NK-92 (cell line): ENCODE results near the gene PKN3.

Experiments
- DNase-seq: peaks from one replicate; lab custom pipeline; 2025; ENCODE audit not compliant: unreplicated experiment; lab: John Stamatoyannopoulos, UW

Gene PKN3

DNA sequence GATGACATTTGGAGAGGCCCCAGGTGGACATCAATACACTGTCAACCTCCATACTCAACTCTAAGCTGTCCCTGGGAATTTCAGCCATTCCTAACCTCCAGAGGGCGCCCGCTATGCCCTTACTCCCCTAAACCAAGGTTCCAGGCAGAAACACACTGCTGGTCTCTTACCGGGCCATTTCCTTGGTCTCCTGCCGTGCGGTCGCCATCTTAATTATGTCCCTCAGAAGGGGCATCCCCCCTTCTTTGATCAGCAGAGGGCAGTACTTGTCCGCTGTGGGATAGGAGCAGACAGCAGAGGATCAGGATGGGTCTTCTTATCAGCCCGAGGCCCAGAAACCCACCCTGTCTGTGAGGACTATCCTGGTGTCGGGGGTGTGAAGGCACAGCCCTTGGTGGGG is 31.0 kb downstream of the PKN3 start:
- DNase-seq, result no peak

DNA sequence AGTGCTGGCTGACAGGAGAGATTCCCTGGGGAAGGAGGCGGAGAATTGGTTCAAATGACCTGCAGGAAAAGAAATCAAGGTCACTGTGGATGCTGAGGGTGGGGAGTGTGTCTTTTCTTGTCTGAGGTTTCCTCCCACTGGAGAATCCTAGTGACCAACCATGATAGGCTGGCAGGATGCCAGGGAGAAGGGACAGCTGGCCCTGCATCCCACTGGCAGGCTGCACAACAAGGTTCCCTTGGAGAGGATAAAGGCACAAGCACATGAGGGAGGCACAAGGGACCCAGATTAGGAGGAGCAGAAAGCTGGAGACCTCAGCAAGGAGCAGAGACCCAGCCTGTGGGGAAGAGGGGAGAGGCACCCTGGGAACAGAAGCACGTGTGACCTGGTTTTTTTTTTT is 33.1 kb downstream of the PKN3 start:
- no peak for DNase-seq

GRCh38 chr9:128742401-128742800 is 40.1 kb downstream of the PKN3 start:
- no peak for DNase-seq

GRCh38 chr9:128743421-128743820 is 41.1 kb downstream of the PKN3 start:
- no peak for DNase-seq

DNA sequence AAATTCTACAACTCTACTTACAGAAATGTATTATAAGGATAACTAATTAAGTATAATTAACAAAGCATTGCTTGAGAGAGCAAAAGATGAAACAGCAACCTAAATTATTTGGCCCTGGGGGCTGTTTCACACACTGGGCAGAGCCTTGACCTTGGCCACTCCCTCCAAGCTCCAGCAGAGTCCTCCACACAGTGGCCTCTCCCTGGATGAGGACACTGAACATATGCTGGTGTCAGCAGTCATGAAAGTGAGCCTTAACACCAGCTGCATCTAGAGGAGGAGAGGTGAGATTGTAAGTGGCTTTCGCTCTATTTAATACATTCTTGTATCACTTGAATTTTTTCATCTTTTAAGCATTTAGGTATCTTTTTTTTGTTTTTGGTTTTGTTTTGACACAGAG is 44.9 kb downstream of the PKN3 start:
- DNase-seq, result no peak

DNA sequence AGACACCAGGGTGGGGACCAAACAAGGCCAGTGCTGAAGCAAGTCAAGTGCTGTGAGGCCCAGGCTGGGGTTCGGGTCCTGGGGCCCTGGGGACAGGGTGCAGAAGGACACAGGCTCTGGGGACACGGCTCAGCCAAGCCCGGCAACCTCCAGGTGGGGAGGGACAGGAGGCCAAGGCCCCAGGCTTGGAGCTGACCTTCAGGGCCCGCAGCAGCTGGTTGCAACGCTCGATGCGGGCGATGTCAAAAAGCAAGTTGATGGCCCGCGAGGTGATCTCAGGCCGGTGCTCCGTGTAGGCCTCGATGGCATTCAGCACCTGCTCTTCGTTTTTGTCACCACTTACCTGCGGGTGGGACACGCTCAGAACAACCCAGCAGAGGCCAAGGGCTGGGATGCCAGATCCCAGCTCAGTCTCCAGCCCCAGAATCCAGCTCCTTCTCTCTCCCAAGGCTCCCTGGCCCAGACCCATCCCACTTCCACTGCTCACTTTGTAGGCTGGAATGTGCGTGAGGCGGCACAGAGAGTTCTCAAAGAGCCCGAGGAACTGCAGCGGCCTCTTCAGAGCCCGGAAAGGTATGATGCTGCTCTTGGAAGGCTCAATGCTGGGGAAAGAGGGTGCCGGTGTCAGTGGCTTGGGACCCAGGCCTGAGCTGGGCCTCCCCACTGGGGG is 48.8 kb downstream of the PKN3 start:
- no peak for DNase-seq

- no peak for DNase-seq
Observed at GRCh38 chr9:128753627-128754026, 51.3 kb downstream of the PKN3 start.

GRCh38 chr9:128757602-128758001 is 55.3 kb downstream of the PKN3 start:
- DNase-seq, result no peak

GRCh38 chr9:128762671-128763449 is 60.6 kb downstream of the PKN3 start:
- no peak for DNase-seq

DNA sequence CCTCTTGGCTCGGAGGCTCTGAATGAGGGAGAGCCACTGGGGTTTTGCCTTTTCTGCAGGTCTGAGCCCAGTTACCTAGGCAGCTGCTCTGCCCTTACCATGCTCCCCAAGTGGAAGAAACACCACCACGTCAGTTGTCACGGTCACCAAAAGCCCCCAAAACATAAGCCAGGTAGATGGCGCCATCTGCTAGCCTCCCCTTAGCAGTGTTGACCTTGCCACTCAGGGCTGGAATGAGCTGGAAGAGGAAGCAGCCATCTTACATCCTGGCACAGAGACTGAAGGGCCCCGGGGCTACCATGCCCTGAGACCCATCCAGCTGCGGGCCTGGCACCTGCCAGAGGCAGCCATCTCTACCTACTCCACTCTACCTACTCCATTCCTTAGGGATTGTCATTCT is 62.1 kb downstream of the PKN3 start:
- no peak for DNase-seq

DNA sequence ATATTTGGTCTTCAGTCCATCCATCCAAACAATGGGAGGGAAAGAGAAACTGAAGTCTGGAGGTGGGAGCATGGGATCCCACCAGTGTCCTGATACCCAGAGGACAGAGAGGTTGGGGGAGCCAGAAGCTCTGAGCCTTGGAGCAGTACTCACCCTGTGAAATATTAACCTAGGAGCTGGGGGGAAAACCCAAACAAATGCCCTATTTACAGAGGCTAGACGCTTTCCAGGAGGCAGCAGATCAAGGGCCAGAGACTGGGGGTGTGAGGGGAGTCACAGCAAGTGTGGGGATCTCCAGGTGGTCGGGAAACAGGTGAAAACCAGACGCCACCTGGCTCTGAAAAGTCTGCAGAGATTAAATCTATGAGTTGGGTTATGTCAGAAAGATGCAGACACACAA is 63.2 kb downstream of the PKN3 start:
- DNase-seq, result no peak

- DNase-seq, result no peak
Observed at GRCh38 chr9:128768606-128769005, 66.3 kb downstream of the PKN3 start.
